Spleen (tissue), 7 donors: Measurements from ENCODE around the gene CASP14.

Experiments used
- CTCF ChIP-seq, 11 experiments: fragments of 200-600 bp in 7 of 11; fragments of 450-650 bp in 4 of 11; sonication (generic) in 4 of 11; IDR thresholded peaks in 8 of 11; conservative IDR thresholded peaks in 3 of 11; 1 replicate in 7 of 11; 2 replicates in 4 of 11; pipeline versions ENCODE4 v1.4.0 to v1.8.0; 2016 to 2021; ENCODE audit warnings: antibody characterized with exemption in 11 of 11, inconsistent platforms in 4 of 11, mild to moderate bottlenecking in 1 of 11
- POLR2A ChIP-seq, 3 donors: fragments of 450-650 bp; IDR thresholded peaks; one replicate each; pipeline ENCODE4 v1.5.1; 2017; ENCODE audit warnings: antibody characterized with exemption in 3 of 3, mild to moderate bottlenecking in 1 of 3
- POLR2AphosphoS5 ChIP-seq, 3 donors: sonication (generic); formaldehyde crosslinking; IDR thresholded peaks; one replicate each; pipeline ENCODE4 v1.5.1; 2017; ENCODE audit warnings: antibody characterized with exemption in 3 of 3
- donor health status: DM: no; HTN: no; CAD: no; lungs with moderate emphysema.
- donor health status: DM: no; HTN: no; CAD: no.
- donor health status: DM: no; HTN: no; CAD: no.

- TF ChIP-seq CTCF (IDR thresholded peaks at IDR 0.05 in 8 of 11, conservative IDR thresholded peaks at IDR 0.05 in 3 of 11) (no peak), POLR2A (IDR thresholded peaks at IDR 0.05) (no peak), POLR2AphosphoS5 (IDR thresholded peaks at IDR 0.05) (no peak)
Observed at GRCh38 chr19:15093001-15093400, 43.7 kb downstream of the CASP14 start.
